WERI-Rb-1 (cell line): ENCODE measurements around the gene LEF1.

Experiments
- DNase-seq: peaks from one replicate; pipeline ENCODE4 v3.0.0-alpha.2; 2020
- H3K27ac ChIP-seq: fragments of 250-450 bp; sonication (Bioruptor Pico); 2 replicates; pipeline ENCODE4 v1.5.1; 2020; ENCODE audit warnings: mild to moderate bottlenecking, moderate library complexity
- H3K27me3 ChIP-seq: fragments of 250-450 bp; sonication (Bioruptor Pico); 2 replicates; pipeline ENCODE4 v1.5.1; 2021; ENCODE audit warnings: mild to moderate bottlenecking, low read depth, moderate library complexity; ENCODE audit not compliant: insufficient read depth, severe bottlenecking
- H3K36me3 ChIP-seq: fragments of 250-450 bp; sonication (Bioruptor Pico); 2 replicates; pipeline ENCODE4 v1.5.1; 2020; ENCODE audit warnings: mild to moderate bottlenecking, moderate library complexity
- H3K4me3 ChIP-seq: 2 replicates; pipeline ENCODE4 v1.5.1; 2011; ENCODE audit warnings: low read depth, mild to moderate bottlenecking, control low read depth, low read length
- H3K9me3 ChIP-seq: fragments of 250-450 bp; sonication (Bioruptor Pico); 2 replicates; pipeline ENCODE4 v1.5.1; 2021; ENCODE audit warnings: mild to moderate bottlenecking, moderate library complexity; ENCODE audit not compliant: severe bottlenecking
- TF ChIP-seq, protein P1 (sequence below): IDR thresholded peaks from 2 replicates; pipeline ENCODE4 v1.5.1; 2011; ENCODE audit warnings: low read depth, mild to moderate bottlenecking, control low read depth, inconsistent platforms, low read length

LEF1 gene

DNA sequence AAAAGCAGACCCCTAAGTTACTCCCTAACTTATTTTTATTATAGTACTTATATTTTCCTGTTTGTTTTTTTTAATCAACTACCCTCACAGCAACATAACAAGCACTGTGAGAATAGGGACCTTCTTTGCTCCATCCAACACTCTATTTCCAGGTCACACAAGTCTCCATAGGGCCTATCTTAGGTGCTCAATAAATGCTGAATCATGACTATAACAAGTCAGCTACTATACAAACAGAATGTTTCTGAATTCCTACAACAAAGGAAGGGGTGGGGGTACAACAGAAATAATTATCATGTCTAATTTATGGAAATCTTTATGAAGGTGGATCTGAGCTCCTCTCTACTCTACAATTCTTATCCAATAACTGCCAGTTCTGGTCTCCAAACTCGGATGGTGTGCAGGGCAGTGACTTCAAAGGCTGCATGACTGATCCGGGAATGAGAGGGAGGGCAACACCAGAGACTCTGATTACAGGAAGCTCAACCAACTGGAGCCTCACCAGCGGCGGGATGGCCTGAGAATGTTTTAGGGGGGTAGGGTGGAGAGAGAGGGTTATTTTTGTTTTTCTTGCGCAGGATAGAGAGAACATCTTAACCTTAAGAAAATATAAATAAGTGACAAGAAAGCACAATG lies 107.9 kb downstream of the LEF1 start:
- no peak for DNase-seq
- no peaks in the 10 kb centered on the region for H3K27me3 ChIP-seq
- H3K27ac ChIP-seq = no peak overlapping the region

DNA sequence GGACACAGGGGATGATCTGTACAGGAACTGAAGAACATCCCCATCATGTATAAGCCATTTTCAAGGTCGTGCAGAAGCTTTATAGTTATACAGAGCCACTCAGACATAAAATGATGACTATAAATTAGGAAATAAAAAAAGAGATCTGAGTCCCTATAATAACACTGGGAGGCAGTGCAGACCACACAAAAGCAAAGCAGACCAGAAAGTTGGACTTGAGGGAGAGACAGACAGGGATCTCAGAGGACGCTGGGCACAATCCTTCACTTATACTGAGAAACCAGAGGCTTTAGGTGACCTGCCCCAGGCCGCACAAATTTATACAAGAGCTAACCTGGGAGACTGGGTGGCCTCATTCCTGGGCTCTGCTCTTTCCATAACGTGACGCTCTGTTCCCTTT lies 108.6 kb downstream of the LEF1 start:
- H3K9me3 ChIP-seq = no peaks in the 10 kb centered on the region
- H3K36me3 ChIP-seq = no peaks in the 10 kb centered on the region
- no peaks in the 10 kb centered on the region for H3K27me3 ChIP-seq
- TF ChIP-seq, protein P1, sequence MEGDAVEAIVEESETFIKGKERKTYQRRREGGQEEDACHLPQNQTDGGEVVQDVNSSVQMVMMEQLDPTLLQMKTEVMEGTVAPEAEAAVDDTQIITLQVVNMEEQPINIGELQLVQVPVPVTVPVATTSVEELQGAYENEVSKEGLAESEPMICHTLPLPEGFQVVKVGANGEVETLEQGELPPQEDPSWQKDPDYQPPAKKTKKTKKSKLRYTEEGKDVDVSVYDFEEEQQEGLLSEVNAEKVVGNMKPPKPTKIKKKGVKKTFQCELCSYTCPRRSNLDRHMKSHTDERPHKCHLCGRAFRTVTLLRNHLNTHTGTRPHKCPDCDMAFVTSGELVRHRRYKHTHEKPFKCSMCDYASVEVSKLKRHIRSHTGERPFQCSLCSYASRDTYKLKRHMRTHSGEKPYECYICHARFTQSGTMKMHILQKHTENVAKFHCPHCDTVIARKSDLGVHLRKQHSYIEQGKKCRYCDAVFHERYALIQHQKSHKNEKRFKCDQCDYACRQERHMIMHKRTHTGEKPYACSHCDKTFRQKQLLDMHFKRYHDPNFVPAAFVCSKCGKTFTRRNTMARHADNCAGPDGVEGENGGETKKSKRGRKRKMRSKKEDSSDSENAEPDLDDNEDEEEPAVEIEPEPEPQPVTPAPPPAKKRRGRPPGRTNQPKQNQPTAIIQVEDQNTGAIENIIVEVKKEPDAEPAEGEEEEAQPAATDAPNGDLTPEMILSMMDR = peak; percentile 48
- DNase-seq = peak; percentile 31
- no peak overlapping the region for H3K4me3 ChIP-seq
- H3K27ac ChIP-seq = no peak overlapping the region

More for the DNA sequence above, 107.9 kb downstream of the LEF1 start:
- H3K9me3 ChIP-seq = no peaks in the 10 kb centered on the region
- TF ChIP-seq, protein P1 = no peak
- H3K4me3 ChIP-seq = no peak overlapping the region
- no peaks in the 10 kb centered on the region for H3K36me3 ChIP-seq

DNA sequence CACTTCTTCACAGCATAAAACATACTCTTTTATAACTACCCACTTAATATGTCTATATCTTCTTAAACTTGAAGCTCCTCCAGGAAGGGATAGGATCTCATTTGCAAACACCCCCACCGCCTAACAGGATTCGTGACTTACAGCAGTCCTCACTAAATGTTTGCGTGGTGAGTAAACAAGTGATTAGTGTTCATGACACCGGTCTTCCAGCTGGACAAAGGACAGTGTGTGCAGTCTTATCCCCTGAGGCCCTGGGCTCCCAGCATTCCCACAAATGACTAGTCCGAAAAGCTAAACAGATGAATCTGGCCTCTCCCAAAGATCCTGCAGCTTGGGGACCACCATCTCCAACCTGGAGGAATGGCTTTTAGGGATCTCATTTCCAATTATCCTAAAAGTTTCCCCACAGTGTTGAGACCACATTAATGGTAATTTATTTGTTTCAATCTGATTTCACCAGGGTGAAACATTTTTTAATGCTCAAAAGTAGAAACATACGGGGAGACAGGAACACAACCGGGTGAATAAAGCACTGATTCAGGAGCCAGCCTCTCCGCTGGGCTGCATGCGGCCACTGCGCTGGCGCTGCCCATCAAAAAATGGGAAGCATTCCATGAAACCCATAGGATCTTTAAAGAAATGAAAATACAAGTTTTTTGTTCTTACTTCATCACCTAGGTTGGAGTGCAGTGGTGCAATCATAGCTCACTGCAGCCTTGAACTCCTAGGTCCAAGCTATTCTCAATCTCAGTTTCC lies 109.9 kb downstream of the LEF1 start:
- Histone ChIP-seq H3K36me3 (no peaks in the 10 kb centered on the region), H3K27ac (no peak overlapping the region), H3K27me3 (no peaks in the 10 kb centered on the region), H3K4me3 (no peak overlapping the region), H3K9me3 (no peaks in the 10 kb centered on the region)
- DNase-seq = peak; percentile 21
- TF ChIP-seq, protein P1 = no peak

DNA sequence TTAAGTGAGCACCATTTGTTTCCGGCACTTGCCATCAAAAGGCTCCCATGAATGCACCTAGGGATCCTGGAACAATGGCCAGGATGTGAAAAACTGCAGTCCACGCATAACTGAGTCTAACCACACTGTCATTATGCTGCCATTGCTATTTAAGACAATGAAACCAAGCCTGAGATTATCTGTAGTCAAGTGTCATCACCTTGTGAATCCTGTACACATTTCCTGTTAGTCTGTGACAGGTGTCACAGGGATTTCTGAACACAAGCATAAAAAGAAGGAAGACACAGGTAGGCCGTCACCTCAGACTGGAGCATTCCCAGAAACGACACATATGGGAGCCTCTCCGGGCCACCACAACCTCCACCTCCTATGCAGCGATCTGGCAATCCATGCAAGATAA lies 112.3 kb downstream of the LEF1 start:
- Histone ChIP-seq H3K27ac (no peak overlapping the region), H3K9me3 (no peaks in the 10 kb centered on the region), H3K4me3 (no peak overlapping the region), H3K36me3 (no peaks in the 10 kb centered on the region), H3K27me3 (no peaks in the 10 kb centered on the region)
- TF ChIP-seq, protein P1 = no peak
- no peak for DNase-seq

DNA sequence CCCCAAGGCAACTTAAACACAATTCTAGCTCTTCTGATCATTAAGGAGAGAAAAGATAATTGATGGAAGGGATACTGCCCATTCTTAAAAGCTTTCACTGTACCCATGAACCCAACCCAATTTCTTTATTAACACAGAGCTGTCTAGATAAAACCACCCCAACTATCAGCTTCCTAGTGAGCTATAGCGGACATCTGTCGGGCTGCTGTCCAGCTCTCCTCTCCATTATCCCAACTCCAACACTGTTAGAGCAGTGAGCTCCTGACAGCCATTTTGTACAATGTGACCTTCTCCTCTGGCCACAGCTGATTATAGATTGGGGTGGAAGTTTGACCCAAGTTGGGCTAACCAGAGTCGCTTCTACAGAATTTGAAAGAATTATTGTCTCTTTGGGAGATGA lies 112.9 kb downstream of the LEF1 start:
- DNase-seq = no peak
- Histone ChIP-seq H3K36me3 (no peaks in the 10 kb centered on the region), H3K27me3 (no peaks in the 10 kb centered on the region), H3K4me3 (no peak overlapping the region), H3K9me3 (no peaks in the 10 kb centered on the region), H3K27ac (no peak overlapping the region)
- TF ChIP-seq, protein P1 = no peak
